ENCODE data around the gene PRRC2B.
"Not testable (repeated sequence)": the region's sequence is repeated elsewhere in the genome, so short reads cannot be mapped to it uniquely, and the experiment has no call there.

The PRRC2B gene

DNA sequence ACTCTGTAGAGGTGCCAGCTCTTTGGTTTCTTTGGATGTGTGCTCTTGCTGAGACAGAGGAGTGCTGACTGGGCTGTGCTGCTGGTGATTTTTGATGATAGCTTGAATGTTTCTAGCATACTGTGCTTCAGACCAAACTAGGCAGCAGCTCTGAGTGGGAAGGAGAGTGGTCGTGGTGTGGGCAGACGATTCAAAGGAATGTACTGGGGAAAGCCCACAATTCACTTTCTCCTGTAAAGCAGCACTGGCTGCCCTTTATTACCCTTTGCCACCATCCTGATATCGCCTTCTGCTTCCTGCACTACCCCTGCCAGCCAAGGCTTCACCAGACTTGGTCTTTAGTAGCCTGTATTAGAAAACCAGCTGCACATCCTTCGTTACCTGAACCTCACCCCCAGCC, 45.3 kb downstream of the PRRC2B start:
- no peak for DNase-seq

- no peak for DNase-seq
Observed at GRCh38 chr9:131441441-131441840, 47.6 kb downstream of the PRRC2B start.

- DNase-seq: no peak
Observed at GRCh38 chr9:131442351-131442750, 48.5 kb downstream of the PRRC2B start.

- DNase-seq: no peak
Observed at GRCh38 chr9:131443648-131444047, 49.8 kb downstream of the PRRC2B start.

DNA sequence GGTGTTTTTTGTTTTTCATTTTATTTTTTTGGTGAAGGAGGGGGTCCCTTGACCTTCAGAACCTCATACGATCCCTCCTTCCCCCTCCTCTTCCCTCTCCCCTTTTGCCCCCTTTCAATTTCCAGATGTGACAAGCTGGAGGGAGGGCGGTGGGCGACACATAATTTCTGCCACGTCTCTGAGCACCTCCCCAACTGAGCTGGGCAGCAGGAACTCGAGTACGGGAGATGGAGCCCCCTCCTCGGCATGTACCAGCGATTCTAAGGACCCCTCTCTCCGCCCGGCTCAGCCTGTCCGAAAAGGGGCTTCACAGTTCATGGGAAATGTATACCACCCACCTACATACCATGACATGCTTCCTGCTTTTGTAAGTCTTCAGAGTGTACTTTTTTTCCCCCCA, 52.4 kb downstream of the PRRC2B start:
- no peak for DNase-seq

GRCh38 chr9:131447148-131447547, 53.3 kb downstream of the PRRC2B start:
- no peak for DNase-seq

- DNase-seq: no peak
Observed at GRCh38 chr9:131447600-131447999, 53.7 kb downstream of the PRRC2B start.

DNA sequence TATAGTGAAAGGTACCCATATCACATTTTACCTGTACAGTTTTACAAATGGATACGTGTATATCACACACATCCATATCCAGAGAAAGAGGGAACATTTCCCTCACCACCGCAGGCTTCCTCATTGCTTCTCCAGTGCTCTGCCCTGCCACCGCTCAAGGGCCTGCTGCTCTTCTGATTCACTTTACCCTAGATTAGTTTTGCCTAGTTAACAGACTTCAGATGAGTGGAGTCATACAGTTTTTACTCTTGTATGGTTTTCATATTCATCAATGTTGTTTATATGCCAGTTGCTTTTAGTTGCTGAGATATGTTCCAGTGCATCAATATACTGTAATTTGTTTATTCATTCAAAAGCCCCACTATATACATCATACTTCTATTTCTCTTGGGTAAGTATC, 54.9 kb downstream of the PRRC2B start:
- no peak for DNase-seq

DNA sequence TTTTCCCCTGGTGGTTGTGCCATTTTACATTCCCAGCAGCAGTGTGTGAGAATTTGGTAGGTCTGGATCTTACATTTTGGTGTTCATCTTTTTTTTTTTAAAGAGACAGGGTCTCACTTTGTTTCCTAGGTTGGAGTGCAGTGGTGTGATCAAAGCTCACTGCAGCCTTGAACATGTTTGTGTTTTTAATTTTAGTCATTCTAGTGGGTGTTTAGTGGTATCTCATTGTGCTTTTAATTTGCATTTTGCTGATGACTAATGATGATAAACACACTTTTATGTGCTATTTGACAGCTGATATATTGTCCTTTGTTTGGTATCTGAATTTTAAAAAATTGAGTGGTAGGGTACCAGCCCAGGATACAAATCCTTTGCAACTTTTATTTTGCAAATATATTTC, 55.4 kb downstream of the PRRC2B start:
- no peak for DNase-seq

GRCh38 chr9:131454028-131454427, 60.1 kb downstream of the PRRC2B start:
- DNase-seq: no peak

- DNase-seq: not testable (repeated sequence)
Observed at GRCh38 chr9:131455655-131456054, 61.8 kb downstream of the PRRC2B start.

GRCh38 chr9:131457746-131458145, 63.9 kb downstream of the PRRC2B start:
- DNase-seq: no peak

GRCh38 chr9:131459056-131459455, 65.2 kb downstream of the PRRC2B start:
- no peak for DNase-seq

DNA sequence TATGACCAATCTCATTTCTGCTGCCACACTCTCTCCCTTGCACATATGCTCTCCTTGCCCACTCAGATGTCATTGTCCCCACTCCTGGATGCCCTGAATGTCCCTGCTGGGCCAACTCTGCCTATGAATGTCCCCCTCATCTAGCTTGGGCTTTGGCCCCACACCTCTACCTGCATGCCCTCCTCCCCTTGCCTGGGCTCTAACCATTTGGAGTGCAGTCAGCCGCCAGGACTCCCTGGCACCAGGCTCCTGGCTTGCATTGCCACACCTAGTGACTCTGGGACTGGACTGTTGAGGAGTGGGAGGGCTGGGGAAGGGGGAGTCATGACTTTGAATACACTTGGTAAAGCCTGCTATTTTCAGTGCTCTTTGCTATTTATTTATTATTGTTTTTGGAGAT, 67.3 kb downstream of the PRRC2B start:
- no peak for DNase-seq

DNA sequence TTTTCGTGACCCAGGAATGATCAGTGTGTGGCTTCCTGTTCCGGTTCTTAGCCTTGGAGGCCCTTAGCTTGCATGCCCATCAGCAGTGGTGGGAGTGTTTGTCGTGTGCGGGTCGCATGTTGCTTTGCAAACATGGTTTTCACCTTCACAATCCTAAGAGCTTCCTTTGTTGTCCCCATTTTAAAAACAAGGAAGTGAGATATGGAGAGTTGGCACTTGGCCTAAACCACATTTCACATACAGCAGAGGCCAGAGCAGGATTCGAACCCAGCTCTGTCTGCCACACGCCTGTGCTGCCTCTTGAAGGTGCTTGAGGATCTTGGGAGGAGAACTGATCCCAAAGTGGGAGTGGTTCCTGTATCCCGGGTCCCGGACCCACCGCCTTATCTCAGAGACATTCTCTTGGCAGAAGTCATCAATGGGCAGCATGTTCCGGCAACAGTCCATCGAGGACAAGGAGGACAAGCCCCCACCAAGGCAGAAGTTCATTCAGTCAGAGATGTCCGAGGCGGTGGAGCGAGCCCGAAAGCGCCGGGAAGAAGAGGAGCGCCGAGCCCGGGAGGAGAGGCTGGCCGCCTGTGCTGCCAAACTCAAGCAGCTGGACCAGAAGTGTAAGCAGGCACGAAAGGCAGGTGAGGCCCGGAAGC, 70.6 kb downstream of the PRRC2B start:
- DNase-seq: no peak

GRCh38 chr9:131465401-131465800, 71.5 kb downstream of the PRRC2B start:
- DNase-seq: no peak

DNA sequence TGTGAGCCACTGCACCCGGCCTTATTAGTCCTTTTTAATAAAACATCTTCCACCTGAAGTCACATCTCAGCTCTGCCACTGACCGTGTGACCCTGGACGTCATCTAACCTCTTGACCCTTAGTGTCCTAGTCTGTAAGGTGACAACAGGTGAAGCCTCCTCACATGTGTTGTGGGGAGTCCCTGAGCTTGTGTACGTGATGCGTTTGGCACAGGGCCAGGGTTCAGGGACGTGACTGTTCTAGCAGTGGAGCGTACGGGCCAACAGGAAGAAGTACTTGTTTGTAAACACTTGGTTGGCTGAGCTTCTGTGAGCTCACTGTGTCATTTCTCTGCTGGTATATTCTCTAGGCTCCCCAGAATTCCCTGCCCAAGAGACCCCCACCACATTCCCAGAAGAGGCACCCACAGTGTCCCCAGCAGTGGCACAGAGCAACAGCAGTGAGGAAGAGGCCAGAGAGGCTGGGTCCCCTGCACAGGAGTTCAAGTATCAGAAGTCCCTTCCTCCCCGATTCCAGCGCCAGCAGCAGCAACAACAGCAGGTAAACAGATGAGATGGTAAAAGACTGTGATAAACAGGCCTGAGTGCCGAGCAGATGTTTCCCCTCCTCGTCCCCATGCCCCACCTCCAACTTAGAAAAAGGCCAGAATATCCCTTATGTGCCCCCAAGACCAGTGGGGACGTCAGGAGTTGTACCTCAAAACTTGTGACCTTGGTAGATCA, 73.5 kb downstream of the PRRC2B start:
- no peak for DNase-seq

DNA sequence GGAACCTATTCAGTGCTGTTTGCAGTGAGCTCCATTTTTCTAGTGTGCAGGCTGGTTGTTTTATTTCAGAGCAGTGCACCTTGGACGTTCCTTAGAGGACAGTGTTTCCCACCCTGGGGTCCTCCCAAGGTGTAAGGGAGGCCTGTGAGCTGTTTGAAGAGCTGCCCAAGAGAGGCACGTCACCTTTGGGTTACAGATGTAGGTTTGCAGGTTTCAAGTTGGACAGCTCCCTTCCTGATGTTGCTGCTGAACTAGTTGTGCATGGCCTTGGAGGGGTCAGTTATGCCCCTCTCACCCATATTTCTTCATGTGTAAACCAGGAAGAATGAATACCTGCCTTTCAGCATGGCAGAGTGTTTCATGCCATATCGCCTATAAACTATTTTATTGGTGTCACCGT, 74.1 kb downstream of the PRRC2B start:
- DNase-seq: no peak

DNA sequence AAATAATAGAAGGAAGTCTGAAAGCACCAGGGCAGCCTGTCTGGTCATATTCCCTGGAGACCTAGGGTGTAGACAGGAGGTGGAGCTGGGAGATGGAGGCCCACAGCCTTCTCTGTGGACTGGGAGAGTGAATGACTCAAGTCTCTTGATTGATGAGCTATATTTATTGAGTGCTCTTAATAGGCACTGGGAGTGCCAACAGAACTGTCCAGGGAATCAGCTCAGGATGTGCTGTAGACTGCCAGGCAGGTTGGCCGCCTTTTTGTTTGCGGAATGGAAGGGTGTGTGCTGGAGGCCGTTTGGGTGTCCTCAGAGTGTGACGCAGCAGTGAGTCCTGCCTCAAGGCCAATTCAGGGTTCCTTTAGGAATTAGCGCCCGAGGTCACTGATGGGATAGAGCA, 75.5 kb downstream of the PRRC2B start:
- no peak for DNase-seq

- DNase-seq: no peak
Observed at GRCh38 chr9:131469951-131470350, 76.1 kb downstream of the PRRC2B start.

GRCh38 chr9:131470581-131470991, 76.7 kb downstream of the PRRC2B start:
- no peak for DNase-seq

GRCh38 chr9:131472085-131472484, 78.2 kb downstream of the PRRC2B start:
- not testable (repeated sequence) for DNase-seq

DNA sequence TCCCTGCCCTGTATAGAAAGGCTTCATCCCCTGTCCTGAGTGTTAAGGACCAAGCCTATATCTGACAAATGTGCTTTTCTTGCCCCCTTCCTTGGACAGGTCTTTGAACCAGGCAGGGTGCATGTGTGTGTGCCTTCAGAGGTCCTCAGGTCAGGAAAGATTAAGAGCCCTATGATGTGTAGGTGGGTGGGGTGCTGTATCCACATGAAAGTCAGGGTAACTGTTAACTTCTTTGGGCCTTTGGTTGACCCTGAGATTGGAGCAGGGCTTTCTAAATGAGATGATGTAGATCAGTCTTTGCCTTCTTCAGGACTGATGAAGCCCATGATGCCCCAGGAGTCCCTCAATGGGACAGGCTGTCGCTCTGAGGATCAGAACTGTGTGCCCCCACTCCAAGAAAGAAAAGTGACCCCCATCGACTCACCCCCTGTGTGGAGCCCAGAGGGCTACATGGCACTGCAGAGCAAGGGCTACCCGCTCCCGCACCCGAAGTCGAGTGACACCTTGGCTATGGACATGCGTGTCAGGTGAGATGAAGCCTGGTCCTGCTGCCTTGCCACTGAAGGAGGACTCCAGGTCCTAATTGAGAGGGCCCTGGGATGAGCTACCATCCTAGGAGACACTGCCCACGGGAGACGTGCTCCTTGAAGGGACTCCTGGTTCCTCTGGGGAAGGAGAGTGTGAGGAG, 79.5 kb downstream of the PRRC2B start:
- DNase-seq: no peak

DNA sequence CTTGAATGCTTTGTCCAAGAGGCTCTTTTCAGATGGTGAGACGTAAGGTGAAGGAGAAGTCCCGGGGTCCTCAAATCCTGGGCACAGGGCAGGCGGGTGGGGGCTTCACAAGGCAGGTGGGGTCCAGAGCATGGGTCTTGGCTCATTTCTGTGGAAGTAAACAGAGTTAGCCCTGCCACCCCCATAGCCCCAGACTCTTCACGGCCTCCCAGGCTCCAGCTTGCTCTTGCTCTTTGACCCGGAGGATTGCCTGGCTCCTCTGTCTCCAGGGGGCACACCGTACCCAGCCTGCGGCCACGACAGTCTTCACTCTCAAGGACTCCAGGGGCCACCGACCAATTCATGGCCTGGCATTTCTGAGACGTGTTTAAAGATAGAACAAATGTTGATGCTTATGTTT, 80.0 kb downstream of the PRRC2B start:
- DNase-seq: no peak

Data from NCI-H510A (cell line).